NCI-H1092 (cell line): ENCODE results near the gene NT5C.
"Not testable (repeated sequence)": the region's sequence is repeated elsewhere in the genome, so short reads cannot be mapped to it uniquely, and the experiment has no call there.

Experiments used
- DNase-seq: peaks from one replicate; lab custom pipeline; 2025; lab: John Stamatoyannopoulos, UW

NT5C gene

GRCh38 chr17:75131278-75132017 lies at the start of gene NT5C:
Gene NT5C, minus strand, starts transcription at chr17:75131742. Its CDS starts 35 bp downstream, at chr17:75131707.
- DNase-seq, result peak; percentile 77

DNA sequence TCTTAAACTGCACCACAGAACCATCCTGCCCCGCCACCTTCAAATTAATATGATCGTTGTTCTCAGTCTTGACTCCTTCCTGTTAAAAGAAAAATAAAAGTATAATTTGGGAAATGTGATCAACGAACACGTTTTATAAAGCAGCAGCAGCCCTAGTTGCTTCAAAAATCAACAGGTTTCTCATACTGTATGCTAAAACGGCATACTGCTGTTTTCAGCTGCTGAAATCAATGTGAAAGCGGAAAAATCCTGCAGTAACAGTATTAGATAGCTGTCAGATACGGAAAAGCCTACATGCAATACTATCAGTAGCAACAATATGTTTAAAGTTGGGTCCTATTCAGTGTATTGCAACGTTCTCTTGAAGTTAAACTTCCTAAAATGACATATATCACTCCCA lies 49.6 kb upstream of the NT5C start:
- no peak for DNase-seq

- DNase-seq, result no peak
These were observed 46.9 kb upstream of the NT5C start for GRCh38 chr17:75178453-75178852.

GRCh38 chr17:75176625-75177024 lies 45.1 kb upstream of the NT5C start:
- no peak for DNase-seq

DNA sequence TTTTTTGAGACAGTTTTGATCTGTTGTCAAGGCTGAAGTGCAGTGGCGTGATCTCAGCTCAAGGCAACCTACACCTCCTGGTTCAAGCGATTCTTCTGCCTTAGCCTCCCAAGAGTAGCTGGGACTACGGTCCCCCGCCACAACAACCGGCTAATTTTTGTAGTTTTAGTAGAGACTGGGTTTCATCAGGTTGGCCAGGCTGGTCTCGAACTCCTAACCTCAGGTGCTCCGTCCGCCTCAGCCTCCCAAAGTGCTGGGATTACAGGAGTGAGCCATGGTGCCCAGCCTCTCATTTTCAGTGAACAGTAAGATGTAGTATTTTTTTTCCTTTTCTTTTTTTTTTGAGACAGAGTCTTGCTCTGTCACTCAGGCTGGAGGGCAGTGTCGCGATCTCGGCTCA lies 43.5 kb upstream of the NT5C start:
- DNase-seq, result no peak

- DNase-seq, result no peak
These were observed 42.0 kb upstream of the NT5C start for GRCh38 chr17:75173526-75173925.

DNA sequence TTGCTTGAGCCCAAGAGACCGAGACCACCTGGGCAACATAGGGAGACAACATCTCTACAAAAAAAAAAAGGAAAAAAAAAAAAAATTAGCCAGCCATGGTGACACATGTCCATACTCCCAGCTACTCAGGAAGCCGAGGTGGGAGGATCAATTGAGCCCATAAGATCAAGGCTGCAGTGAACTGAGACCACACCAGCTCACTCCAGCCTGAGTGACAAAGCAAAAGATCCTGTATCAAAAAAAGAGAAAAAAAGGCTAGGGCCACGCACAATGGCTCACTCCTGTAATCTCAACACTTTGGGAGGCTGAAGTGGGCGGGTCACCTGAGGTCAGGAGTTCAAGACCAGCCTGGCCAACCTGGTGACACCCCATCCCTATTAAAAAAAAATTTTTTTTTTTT lies 37.5 kb upstream of the NT5C start:
- DNase-seq, result no peak

GRCh38 chr17:75164606-75165005 lies 33.1 kb upstream of the NT5C start:
- DNase-seq, result not testable (repeated sequence)

- no peak for DNase-seq
These were observed 31.5 kb upstream of the NT5C start for GRCh38 chr17:75163074-75163473.

DNA sequence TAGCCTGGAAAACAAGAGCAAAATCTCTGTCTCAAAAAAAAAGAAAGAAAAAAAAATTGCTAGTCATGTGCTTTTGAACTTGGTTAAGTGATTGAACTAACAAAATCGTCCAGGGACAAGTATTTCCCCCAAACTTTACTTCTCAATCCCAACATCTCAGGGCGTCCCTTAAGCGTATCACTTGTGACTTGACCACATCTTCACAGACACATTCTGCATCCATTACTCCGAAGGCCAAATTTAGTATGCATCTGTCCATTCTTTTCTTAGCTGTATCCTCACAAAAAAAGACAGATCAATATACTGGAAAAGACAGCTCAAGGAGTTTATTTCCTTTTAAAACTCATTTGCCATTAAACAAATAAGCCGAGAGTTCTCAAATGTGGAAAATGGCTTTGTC lies 28.7 kb upstream of the NT5C start:
- DNase-seq, result no peak

- no peak for DNase-seq
These were observed 27.9 kb upstream of the NT5C start for GRCh38 chr17:75159196-75160031.

DNA sequence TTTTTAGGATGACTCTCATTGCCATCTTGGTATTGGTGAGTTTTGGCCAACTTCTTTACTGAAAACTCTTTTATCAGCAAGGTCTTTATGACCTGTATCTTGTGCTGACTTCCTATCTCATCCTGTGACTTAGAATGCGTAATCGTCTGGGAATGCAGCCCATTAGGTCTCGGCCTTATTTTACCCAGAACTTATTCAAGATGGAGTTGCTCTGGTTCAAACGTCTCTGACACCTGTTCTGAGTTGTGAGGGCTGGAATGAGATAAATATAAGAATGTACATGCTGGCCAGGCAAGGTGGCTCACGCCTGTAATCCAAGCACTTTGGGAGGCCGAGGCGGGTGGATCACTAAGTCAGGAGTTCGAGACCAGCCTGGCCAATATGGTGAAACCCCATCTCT lies 26.9 kb upstream of the NT5C start:
- DNase-seq, result not testable (repeated sequence)

GRCh38 chr17:75155191-75155601 lies 23.7 kb upstream of the NT5C start:
- no peak for DNase-seq

DNA sequence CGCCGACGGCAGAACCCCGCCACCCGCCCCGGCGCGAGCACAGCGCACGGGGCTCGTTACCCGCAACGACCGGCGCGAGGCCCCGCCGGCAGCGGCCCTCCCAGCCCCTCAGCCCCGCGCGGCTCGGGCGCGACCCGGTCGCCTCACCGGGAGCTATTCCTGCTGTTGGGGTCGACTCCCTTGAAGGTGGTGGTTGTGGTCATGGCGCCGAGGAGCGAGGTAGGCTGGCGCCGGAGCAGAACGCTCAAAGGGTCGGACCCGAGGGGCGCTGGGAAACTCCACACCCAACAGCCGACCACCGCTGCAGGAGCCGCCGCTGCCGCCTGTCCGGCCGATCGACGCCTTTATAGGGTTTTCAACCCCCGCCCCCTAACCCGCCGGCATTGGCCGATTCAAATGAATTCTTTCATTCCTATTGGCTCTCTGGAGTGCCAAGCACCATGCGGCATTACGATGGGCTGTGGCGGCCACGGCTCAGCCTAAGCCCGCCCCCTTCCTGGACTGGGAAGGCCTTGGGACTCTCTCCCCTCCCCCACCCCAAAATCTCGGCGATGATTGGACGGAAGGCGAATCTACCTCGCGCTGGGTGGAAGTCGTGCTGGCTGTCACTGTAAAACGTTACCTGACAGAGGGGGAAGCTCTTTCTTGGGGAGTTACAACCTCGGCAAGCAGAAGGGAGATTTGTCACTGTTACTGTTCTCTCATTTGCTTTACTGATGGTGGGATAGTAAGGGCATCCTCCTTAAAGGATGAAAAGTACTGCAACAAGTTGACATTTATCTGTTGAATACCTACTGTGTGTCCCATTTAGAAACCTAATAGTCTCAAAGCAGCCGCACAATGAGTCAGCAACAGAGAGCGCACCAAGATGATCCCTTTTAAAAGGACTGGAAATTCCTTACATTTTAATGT lies 22.9 kb upstream of the NT5C start, which contains the start of gene JPT1:
TSS of gene JPT1 (minus strand) at position 318 of the 912 bp plus-strand sequence. CDS start at position 203, 115 bp downstream.
- DNase-seq, result peak; percentile 98

DNA sequence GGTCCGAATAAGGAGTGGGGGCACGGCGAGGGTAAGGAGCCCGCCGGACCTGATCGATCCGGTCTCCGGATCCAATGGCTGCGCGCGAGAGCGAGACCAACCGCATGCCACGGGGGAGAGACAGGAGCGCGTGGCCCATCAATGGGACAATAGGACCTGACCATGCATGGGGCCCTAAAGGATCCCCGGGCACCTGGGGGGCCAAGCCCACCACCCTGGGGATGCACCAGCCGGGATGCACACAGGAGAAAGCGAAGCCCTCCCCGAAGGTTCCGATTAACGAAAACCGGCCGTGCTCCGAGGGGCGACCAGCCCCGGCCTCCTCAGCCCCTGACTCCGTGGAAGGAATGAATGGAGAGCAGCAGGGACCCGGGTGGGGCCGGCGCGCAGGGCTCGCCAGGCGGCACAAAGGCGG lies 22.2 kb upstream of the NT5C start:
- DNase-seq, result peak; percentile 12

GRCh38 chr17:75152922-75153779 lies 21.6 kb upstream of the NT5C start:
- DNase-seq, result peak; percentile 19

GRCh38 chr17:75152523-75152921 lies 21.0 kb upstream of the NT5C start:
- DNase-seq, result no peak

GRCh38 chr17:75151930-75152329 lies 20.4 kb upstream of the NT5C start:
- DNase-seq, result peak; percentile 10

- DNase-seq, result no peak
These were observed 16.5 kb upstream of the NT5C start for GRCh38 chr17:75147878-75148546.

GRCh38 chr17:75146592-75146991 lies 15.1 kb upstream of the NT5C start:
- no peak for DNase-seq
